GM12801 (cell line): ENCODE measurements around the gene PARD3.

Experiments
- CTCF ChIP-seq: IDR thresholded peaks from one replicate; pipeline ENCODE4 v1.5.1; 2011; ENCODE audit warnings: control low read depth; ENCODE audit not compliant: insufficient read length; ENCODE audit errors: extremely low read depth

The PARD3 gene

GRCh38 chr10:34647875-34648865 is 166.9 kb downstream of the PARD3 start:
- TF ChIP-seq CTCF, result no peak

GRCh38 chr10:34647160-34647559 is 167.9 kb downstream of the PARD3 start:
- no peak for TF ChIP-seq CTCF

- TF ChIP-seq CTCF, result no peak
Measured at GRCh38 chr10:34646331-34646730, 168.8 kb downstream of the PARD3 start.

GRCh38 chr10:34644224-34644623 is 170.9 kb downstream of the PARD3 start:
- no peak for TF ChIP-seq CTCF

- no peak for TF ChIP-seq CTCF
Measured at GRCh38 chr10:34643620-34644019, 171.5 kb downstream of the PARD3 start.

GRCh38 chr10:34641913-34642558 is 173.1 kb downstream of the PARD3 start:
- TF ChIP-seq CTCF, result no peak

GRCh38 chr10:34641147-34641912 is 173.8 kb downstream of the PARD3 start:
- no peak for TF ChIP-seq CTCF
